B cell (primary cell): ENCODE data around the gene SLC6A4. TPM values are rescaled to one million over a fixed set of nuclear protein-coding genes. Genes with fewer than 3 reads are reported as not detected.

Experiments
- ATAC-seq: fragments of 200-7000 bp; cut with Tn5 transposase; one replicate; pipeline ENCODE4 v1.10.0; 2021; ENCODE audit warnings: low read depth, mild to moderate bottlenecking, moderate number of reproducible peaks, moderate library complexity
- CTCF ChIA-PET: fragments of 350-600 bp; sonication (Branson Sonifier 250); formaldehyde crosslinking; loops from one replicate; lab custom pipeline; 2021; ENCODE audit warnings: antibody characterized with exemption, inconsistent platforms; lab: Charles Lee
- POLR2A ChIA-PET: fragments of 350-600 bp; sonication (Branson Sonifier 250); formaldehyde crosslinking; loops from one replicate; lab custom pipeline; 2021; ENCODE audit warnings: antibody characterized with exemption; lab: Charles Lee
- DNase-seq: peaks from one replicate; pipeline ENCODE4 v3.0.0; 2013
- H2AFZ ChIP-seq: 2 replicates; pipeline ENCODE4 v1.6.1; 2012; ENCODE audit warnings: mild to moderate bottlenecking, low read depth, low read length; ENCODE audit not compliant: insufficient read depth, poor library complexity, severe bottlenecking
- H3K27ac ChIP-seq, 2 donors: 1 replicate in 1 of 2; 2 replicates in 1 of 2; pipeline ENCODE4 v1.5.1; 2012 to 2013; ENCODE audit warnings: low read length in 2 of 2, mild to moderate bottlenecking in 2 of 2, moderate library complexity in 1 of 2
- H3K27me3 ChIP-seq, 4 experiments: fragments of 200-600 bp in 1 of 4; sonication (generic) in 1 of 4; replicated peaks in 1 of 4; 1 replicate in 2 of 4; 2 replicates in 2 of 4; pipeline versions ENCODE4 v1.6.1 to v1.7.0; 2013 to 2016; ENCODE audit warnings: low read length in 3 of 4, mild to moderate bottlenecking in 2 of 4, mixed read lengths in 1 of 4, moderate library complexity in 1 of 4; ENCODE audit not compliant: insufficient read depth in 4 of 4, control insufficient read depth in 3 of 4; ENCODE audit errors: control extremely low read depth in 1 of 4
- H3K36me3 ChIP-seq, 2 experiments: replicated peaks in 1 of 2; 1 replicate in 1 of 2; 2 replicates in 1 of 2; pipeline versions ENCODE4 v1.6.1 to v1.7.1; 2013; ENCODE audit warnings: low read length in 1 of 2; ENCODE audit not compliant: insufficient read depth in 2 of 2, control insufficient read depth in 1 of 2; ENCODE audit errors: control extremely low read depth in 1 of 2, extremely low read depth in 1 of 2
- H3K4me1 ChIP-seq, 2 donors: fragments of 200-600 bp in 1 of 2; sonication (generic) in 1 of 2; 1 replicate in 1 of 2; 2 replicates in 1 of 2; pipeline versions ENCODE4 v1.5.1 to v1.6.1; 2013 to 2017; ENCODE audit warnings: low read length in 2 of 2; ENCODE audit not compliant: control insufficient read depth in 2 of 2, insufficient read depth in 2 of 2
- H3K4me2 ChIP-seq: replicated peaks from 2 replicates; pipeline ENCODE3; 2012; ENCODE audit warnings: mild to moderate bottlenecking, low read depth, low read length; ENCODE audit not compliant: poor library complexity, severe bottlenecking
- H3K4me3 ChIP-seq, 5 experiments: fragments of 200-600 bp in 1 of 5; sonication (generic) in 1 of 5; 1 replicate in 3 of 5; 2 replicates in 2 of 5; pipeline versions ENCODE4 v1.5.1 to v1.7.0; 2011 to 2016; ENCODE audit warnings: low read length in 4 of 5, mild to moderate bottlenecking in 4 of 5, low read depth in 2 of 5, control low read depth in 1 of 5, moderate library complexity in 1 of 5; ENCODE audit not compliant: insufficient read depth in 1 of 5; ENCODE audit errors: control extremely low read depth in 1 of 5, extremely low read depth in 1 of 5
- H3K79me2 ChIP-seq: fragments of 200-600 bp; sonication (generic); one replicate; pipeline ENCODE4 v1.6.0; 2016; ENCODE audit warnings: low read length; ENCODE audit not compliant: control insufficient read depth, insufficient read depth
- H3K9ac ChIP-seq: fragments of 200-600 bp; sonication (generic); 2 replicates; pipeline ENCODE4 v1.6.1; 2017; ENCODE audit warnings: mild to moderate bottlenecking, low read length, moderate library complexity
- H3K9me3 ChIP-seq, 3 donors: one replicate each; pipeline versions ENCODE4 v1.6.1 to v1.7.1; 2013; ENCODE audit warnings: low read length in 2 of 3; ENCODE audit not compliant: control insufficient read depth in 2 of 3, insufficient read depth in 1 of 3; ENCODE audit errors: control extremely low read depth in 1 of 3
- H4K20me1 ChIP-seq: 2 replicates; pipeline ENCODE4 v1.6.0; 2012; ENCODE audit warnings: mild to moderate bottlenecking, low read length; ENCODE audit not compliant: insufficient read depth, control insufficient read depth, poor library complexity, severe bottlenecking
- H3K27ac Mint-ChIP-seq: one replicate; pipeline ENCODE4 v1.8.0; 2021; ENCODE audit warnings: mixed read lengths
- H3K27me3 Mint-ChIP-seq: one replicate; pipeline ENCODE4 v1.8.0; 2021; ENCODE audit warnings: mixed read lengths
- H3K4me1 Mint-ChIP-seq: one replicate; pipeline ENCODE4 v1.8.0; 2021; ENCODE audit warnings: mixed read lengths
- H3K4me3 Mint-ChIP-seq: one replicate; pipeline ENCODE4 v1.8.0; 2021; ENCODE audit warnings: mixed read lengths
- H3K9me3 Mint-ChIP-seq: one replicate; pipeline ENCODE4 v1.8.0; 2022; ENCODE audit warnings: mixed read lengths; ENCODE audit not compliant: insufficient read depth
- CTCF ChIP-seq: fragments of 200-600 bp; IDR thresholded peaks from one replicate; pipeline ENCODE4 v1.8.0; 2022; ENCODE audit warnings: antibody characterized with exemption, mild to moderate bottlenecking
- EZH2 ChIP-seq: IDR thresholded peaks from 2 replicates; pipeline ENCODE4 v1.6.1; 2012; ENCODE audit warnings: borderline replicate concordance, low read depth, mild to moderate bottlenecking, moderate library complexity, low read length; ENCODE audit not compliant: insufficient read depth, poor library complexity, severe bottlenecking
- whole genome bisulfite sequencing: methylation state at CpG from one replicate; pipeline ENCODE4 v1.1.5; 2013; ENCODE audit warnings: missing lambda C conversion rate; ENCODE audit not compliant: insufficient coverage; 5-methylcytosine and 5-hydroxymethylcytosine counted together
- intact Hi-C: fragments of 100-400 bp; cut with micrococcal nuclease; formaldehyde crosslinking; loops from one replicate; pipeline ENCODE4 v1.10.0; 2022
- polyA plus RNA-seq: library from polyadenylated mRNA; depleted of rRNA; stranded (reverse); fragments of >200 nt; gene quantifications from 2 replicates; pipeline ENCODE4 v1.2.3, GENCODE V29; 2012
- total RNA-seq, 2 donors: library from RNA; stranded (reverse); fragments of 120-200 nt in 1 of 2; gene quantifications; 1 replicate in 1 of 2; 2 replicates in 1 of 2; pipeline versions ENCODE4 v1.2.3 to v1.2.4, GENCODE V29; 2013 to 2022

Gene SLC6A4
- total and polyA plus RNA-seq, 2 donors (not counting 1 experiment from before 2014, with no cell fraction given) = not detected

GRCh38 chr17:30273373-30273772, 37.9 kb upstream of the SLC6A4 start:
- H2AFZ ChIP-seq = no peak overlapping the region
- no peak for ATAC-seq
- H4K20me1 ChIP-seq = no peaks in the 10 kb centered on the region
- no peak overlapping the region for H3K4me2 ChIP-seq
- TF ChIP-seq EZH2 (no peak), CTCF (no peak)
- no peak overlapping the region for H3K27ac Mint-ChIP-seq
- no peaks in the 10 kb centered on the region for H3K27me3 ChIP-seq
- ChIA-PET CTCF (interaction anchor here (1.1 kb wide), 1 partner anchor 169 kb away, joined by 3 read pairs; no protein-coding TSS in a partner anchor), POLR2A (no interaction called here)
- H3K27ac ChIP-seq = no peak overlapping the region
- no peaks in the 10 kb centered on the region for H3K9me3 Mint-ChIP-seq
- no peak overlapping the region for H3K9ac ChIP-seq
- WGBS = no CpG with 5 or more reads among the region's 6 CpGs
- no peaks in the 10 kb centered on the region for H3K4me1 Mint-ChIP-seq
- no peaks in the 10 kb centered on the region for H3K9me3 ChIP-seq
- no peaks in the 10 kb centered on the region for H3K4me1 ChIP-seq
- no peak overlapping the region for H3K4me3 Mint-ChIP-seq
- H3K79me2 ChIP-seq = no peaks in the 10 kb centered on the region
- no peaks in the 10 kb centered on the region for H3K27me3 Mint-ChIP-seq
- DNase-seq = no peak
- H3K4me3 ChIP-seq = no peak overlapping the region
- H3K36me3 ChIP-seq = peaks cover 0 to 44% of the 10 kb centered on the region in 2 experiments
- intact Hi-C loops = no loop called here

- Histone ChIP-seq H3K4me2 (no peak overlapping the region), H2AFZ (no peak overlapping the region), H3K27me3 (no peaks in the 10 kb centered on the region), H4K20me1 (no peaks in the 10 kb centered on the region), H3K4me1 (no peaks in the 10 kb centered on the region), H3K9ac (no peak overlapping the region), H3K36me3 (peaks cover 0 to 47% of the 10 kb centered on the region in 2 experiments), H3K27ac (no peak overlapping the region), H3K9me3 (no peaks in the 10 kb centered on the region), H3K4me3 (no peak overlapping the region), H3K79me2 (no peaks in the 10 kb centered on the region)
- H3K9me3 Mint-ChIP-seq = no peaks in the 10 kb centered on the region
- CTCF ChIA-PET = interaction anchor here (0.5 kb wide), 1 partner anchor 72 kb away, joined by 3 read pairs; no protein-coding TSS in a partner anchor
- POLR2A ChIA-PET = no interaction called here
- no peaks in the 10 kb centered on the region for H3K4me1 Mint-ChIP-seq
- TF ChIP-seq CTCF = no peak
- TF ChIP-seq EZH2 = no peak
- DNase-seq = no peak
- ATAC-seq = no peak
- no peak overlapping the region for H3K4me3 Mint-ChIP-seq
- no peaks in the 10 kb centered on the region for H3K27me3 Mint-ChIP-seq
- WGBS = 100% methylated on average over 1 of the region's 6 CpGs
- no peak overlapping the region for H3K27ac Mint-ChIP-seq
- intact Hi-C loops = no loop called here
These were observed 35.6 kb upstream of the SLC6A4 start for GRCh38 chr17:30271102-30271501.
